HEK293 (cell line): ENCODE data around the gene ADNP.

Experiments used
- CTCF ChIA-PET: fragments of 350-600 bp; formaldehyde crosslinking; extraction: SDS; loops from one replicate; lab custom pipeline; 2021; ENCODE audit warnings: antibody characterized with exemption; lab: Yijun Ruan, JAX
- POLR2A ChIA-PET: fragments of 300-600 bp; formaldehyde crosslinking; extraction: SDS; loops from one replicate; lab custom pipeline; 2020; ENCODE audit warnings: antibody characterized with exemption, inconsistent platforms; lab: Yijun Ruan, JAX
- H3K27ac ChIP-seq: fragments of 200-500 bp; sonication (Bioruptor generic); 2 replicates; pipeline ENCODE4 v1.5.1; 2014; ENCODE audit warnings: low read depth, low read length, control low read depth, inconsistent platforms; ENCODE audit errors: extremely low read depth
- H3K36me3 ChIP-seq, 2 experiments: fragments of 200-500 bp in 1 of 2; sonication (Bioruptor generic) in 1 of 2; 1 replicate in 1 of 2; 2 replicates in 1 of 2; pipeline ENCODE4 v1.5.1; 2014 to 2017; ENCODE audit warnings: inconsistent platforms in 2 of 2, low read length in 2 of 2; ENCODE audit not compliant: control insufficient read depth in 2 of 2, insufficient read depth in 1 of 2
- H3K4me1 ChIP-seq: fragments of 200-500 bp; sonication (Bioruptor generic); 2 replicates; pipeline ENCODE4 v1.5.1; 2014; ENCODE audit warnings: mild to moderate bottlenecking, low read length, inconsistent platforms; ENCODE audit not compliant: control insufficient read depth, insufficient read depth
- H3K4me3 ChIP-seq: 2 replicates; pipeline ENCODE4 v1.5.1; 2011; ENCODE audit warnings: low read depth, mild to moderate bottlenecking, control low read depth, low read length, moderate library complexity
- H3K9me3 ChIP-seq: fragments of 200-500 bp; sonication (Bioruptor generic); 2 replicates; pipeline ENCODE4 v1.5.1; 2014; ENCODE audit warnings: low read depth, low read length, inconsistent platforms; ENCODE audit not compliant: control insufficient read depth, insufficient read depth
- GFI1B ChIP-seq: fragments of 450-650 bp; formaldehyde crosslinking; IDR thresholded peaks from 2 replicates; pipeline ENCODE4 v1.5.1; 2016; ENCODE audit warnings: missing biosample characterization, missing genetic modification characterization
- GLI4 ChIP-seq: fragments of 450-650 bp; formaldehyde crosslinking; IDR thresholded peaks from 2 replicates; pipeline ENCODE4 v1.5.1; 2016; ENCODE audit warnings: missing biosample characterization, missing genetic modification characterization
- GLIS1 ChIP-seq: fragments of 450-650 bp; formaldehyde crosslinking; IDR thresholded peaks from 2 replicates; pipeline ENCODE4 v1.5.1; 2016; ENCODE audit warnings: missing biosample characterization, missing genetic modification characterization
- HOXC10 ChIP-seq: sonication (generic); formaldehyde crosslinking; IDR thresholded peaks from 2 replicates; pipeline ENCODE4 v1.8.1; 2023; ENCODE audit warnings: mild to moderate bottlenecking, missing genetic modification reagents
- KLF1 ChIP-seq: fragments of 450-650 bp; formaldehyde crosslinking; IDR thresholded peaks from 2 replicates; pipeline ENCODE4 v1.5.1; 2016; ENCODE audit warnings: missing biosample characterization, missing genetic modification characterization
- KLF16 ChIP-seq: fragments of 450-650 bp; formaldehyde crosslinking; IDR thresholded peaks from 2 replicates; pipeline ENCODE4 v1.5.1; 2017; ENCODE audit warnings: missing biosample characterization, missing genetic modification characterization
- KLF8 ChIP-seq: fragments of 450-650 bp; formaldehyde crosslinking; IDR thresholded peaks from 2 replicates; pipeline ENCODE4 v1.5.1; 2016; ENCODE audit warnings: missing biosample characterization, missing genetic modification characterization
- MEIS1 ChIP-seq: sonication (generic); formaldehyde crosslinking; IDR thresholded peaks from 2 replicates; pipeline ENCODE4 v1.8.1; 2022; ENCODE audit warnings: missing genetic modification reagents, mild to moderate bottlenecking, borderline replicate concordance
- MZF1 ChIP-seq: fragments of 450-650 bp; formaldehyde crosslinking; IDR thresholded peaks from 2 replicates; pipeline ENCODE4 v1.5.1; 2017; ENCODE audit warnings: missing biosample characterization, missing genetic modification characterization, borderline replicate concordance
- PBX3 ChIP-seq: sonication (generic); formaldehyde crosslinking; IDR thresholded peaks from 2 replicates; pipeline ENCODE4 v1.8.1; 2022; ENCODE audit warnings: mild to moderate bottlenecking, moderate library complexity, missing genetic modification reagents
- SALL2 ChIP-seq: fragments of 450-650 bp; formaldehyde crosslinking; IDR thresholded peaks from 2 replicates; pipeline ENCODE4 v1.5.0; 2017; ENCODE audit warnings: missing biosample characterization, mild to moderate bottlenecking, missing genetic modification characterization, borderline replicate concordance
- SP2 ChIP-seq: fragments of 450-650 bp; formaldehyde crosslinking; IDR thresholded peaks from 2 replicates; pipeline ENCODE4 v1.5.1; 2016; ENCODE audit warnings: missing biosample characterization, missing genetic modification characterization
- YY1 ChIP-seq: fragments of 450-650 bp; formaldehyde crosslinking; IDR thresholded peaks from 2 replicates; pipeline ENCODE4 v1.5.1; 2018; ENCODE audit warnings: missing biosample characterization, missing genetic modification characterization
- ZBTB21 ChIP-seq: fragments of 450-650 bp; formaldehyde crosslinking; IDR thresholded peaks from 2 replicates; pipeline ENCODE4 v1.5.1; 2017; ENCODE audit warnings: missing biosample characterization, missing genetic modification characterization
- ZBTB7A ChIP-seq: fragments of 450-650 bp; formaldehyde crosslinking; IDR thresholded peaks from 2 replicates; pipeline ENCODE4 v1.5.1; 2016; ENCODE audit warnings: low read depth, missing biosample characterization, missing genetic modification characterization
- ZFHX2 ChIP-seq: fragments of 450-650 bp; formaldehyde crosslinking; conservative IDR thresholded peaks from 2 replicates; pipeline ENCODE4 v1.5.1; 2016; ENCODE audit warnings: missing biosample characterization, missing genetic modification characterization
- ZNF146 ChIP-seq: fragments of 450-650 bp; formaldehyde crosslinking; IDR thresholded peaks from 2 replicates; pipeline ENCODE4 v1.5.1; 2016; ENCODE audit warnings: missing biosample characterization, missing genetic modification characterization
- ZNF155 ChIP-seq: fragments of 450-650 bp; formaldehyde crosslinking; IDR thresholded peaks from 2 replicates; pipeline ENCODE4 v1.5.1; 2016; ENCODE audit warnings: missing biosample characterization, missing genetic modification characterization
- ZNF214 ChIP-seq: fragments of 450-650 bp; formaldehyde crosslinking; IDR thresholded peaks from 2 replicates; pipeline ENCODE4 v1.5.1; 2017; ENCODE audit warnings: missing biosample characterization, mild to moderate bottlenecking, missing genetic modification characterization, borderline replicate concordance
- ZNF292 ChIP-seq: fragments of 450-650 bp; formaldehyde crosslinking; IDR thresholded peaks from 2 replicates; pipeline ENCODE4 v1.5.1; 2016; ENCODE audit warnings: low read depth, missing biosample characterization, missing genetic modification characterization, borderline replicate concordance
- ZNF391 ChIP-seq: fragments of 450-650 bp; formaldehyde crosslinking; IDR thresholded peaks from 2 replicates; pipeline ENCODE4 v1.5.1; 2016; ENCODE audit warnings: low read depth, missing biosample characterization, missing genetic modification characterization, borderline replicate concordance
- ZNF394 ChIP-seq: fragments of 450-650 bp; formaldehyde crosslinking; IDR thresholded peaks from 2 replicates; pipeline ENCODE4 v1.5.1; 2016; ENCODE audit warnings: missing biosample characterization, missing genetic modification characterization, mild to moderate bottlenecking, moderate library complexity, borderline replicate concordance
- ZNF416 ChIP-seq: fragments of 450-650 bp; formaldehyde crosslinking; IDR thresholded peaks from 2 replicates; pipeline ENCODE4 v1.5.1; 2016; ENCODE audit warnings: missing biosample characterization, missing genetic modification characterization
- ZNF501 ChIP-seq: fragments of 450-650 bp; formaldehyde crosslinking; IDR thresholded peaks from 2 replicates; pipeline ENCODE4 v1.5.1; 2016; ENCODE audit warnings: missing biosample characterization, missing genetic modification characterization
- ZNF571 ChIP-seq: fragments of 450-650 bp; formaldehyde crosslinking; IDR thresholded peaks from 2 replicates; pipeline ENCODE4 v1.5.0; 2017; ENCODE audit warnings: missing biosample characterization, missing genetic modification characterization
- ZNF621 ChIP-seq: fragments of 450-650 bp; formaldehyde crosslinking; IDR thresholded peaks from 2 replicates; pipeline ENCODE4 v1.5.1; 2017; ENCODE audit warnings: missing biosample characterization, missing genetic modification characterization
- ZNF624 ChIP-seq: fragments of 450-650 bp; formaldehyde crosslinking; IDR thresholded peaks from 2 replicates; pipeline ENCODE4 v1.5.1; 2017; ENCODE audit warnings: missing biosample characterization, missing genetic modification characterization
- ZNF660 ChIP-seq: fragments of 450-650 bp; IDR thresholded peaks from 2 replicates; pipeline ENCODE4 v1.5.1; 2018; ENCODE audit warnings: missing biosample characterization, mild to moderate bottlenecking, missing genetic modification characterization
- ZNF670 ChIP-seq: fragments of 450-650 bp; formaldehyde crosslinking; IDR thresholded peaks from 2 replicates; pipeline ENCODE4 v1.5.1; 2016; ENCODE audit warnings: missing biosample characterization, missing genetic modification characterization, low read depth
- ZSCAN23 ChIP-seq: fragments of 450-650 bp; formaldehyde crosslinking; IDR thresholded peaks from 2 replicates; pipeline ENCODE4 v1.5.1; 2016; ENCODE audit warnings: missing biosample characterization, missing genetic modification characterization
- TF ChIP-seq, protein P1 (sequence below): fragments of 450-650 bp; formaldehyde crosslinking; IDR thresholded peaks from 2 replicates; pipeline ENCODE4 v1.5.1; 2016; ENCODE audit warnings: missing biosample characterization, missing genetic modification characterization
- TF ChIP-seq, protein P2 (sequence below): fragments of 450-650 bp; formaldehyde crosslinking; IDR thresholded peaks from 2 replicates; pipeline ENCODE4 v1.5.1; 2016; ENCODE audit warnings: missing biosample characterization, missing genetic modification characterization

Gene ADNP

GRCh38 chr20:50931306-50932015 lies at the start of gene ADNP:
ADNP (minus strand) TSS chr20:50931437; CDS start chr20:50903996, 27,441 bp downstream.
- H3K36me3 ChIP-seq: peaks cover 32 to 73% of the 10 kb centered on the region in 2 experiments
- H3K9me3 ChIP-seq: no peaks in the 10 kb centered on the region
- H3K4me3 ChIP-seq: peak within 1 kb of the TSS; percentile 98
- H3K27ac ChIP-seq: peak within 1 kb of the TSS; percentile 91
- ChIA-PET POLR2A (interaction anchor here (0.6 to 5.9 kb wide), 17 partner anchors 11 to 733 kb away, joined by 3 to 35 read pairs (median 5); partner anchors contain the start of genes BCAS4, DPM1 and MOCS3), CTCF (interaction anchor here (0.6 to 2.5 kb wide), 7 partner anchors 9 to 140 kb away, joined by 3 to 9 read pairs (median 4); partner anchors contain the start of genes BCAS4, DPM1 and MOCS3)
- H3K4me1 ChIP-seq: no peaks in the 10 kb centered on the region
- TF ChIP-seq GLIS1 (tag by site-specific recombination) (peak; percentile 46; the same call in 1 of the 2 replicates), ZNF394 (tag by site-specific recombination) (0 out of 2 replicates have a peak, but pooled peaks have one; percentile 55), ZFHX2 (tag by site-specific recombination) (no peak), KLF16 (tag by site-specific recombination) (no peak), ZNF416 (tag by site-specific recombination) (no peak), PBX3 (CRISPR knock-in tag) (no peak), ZNF670 (tag by site-specific recombination) (no peak), SP2 (no peak), ZNF155 (no peak), ZNF501 (tag by site-specific recombination) (no peak; the same call in 1 of the 2 replicates), KLF1 (tag by site-specific recombination) (0 out of 2 replicates have a peak, but pooled peaks have one; percentile 17), ZNF621 (tag by site-specific recombination) (no peak), ZNF624 (tag by site-specific recombination) (no peak), ZNF660 (tag by site-specific recombination) (no peak), ZNF214 (tag by site-specific recombination) (no peak), KLF8 (tag by site-specific recombination) (no peak), SALL2 (tag by site-specific recombination) (no peak), ZNF292 (no peak), GLI4 (tag by site-specific recombination) (no peak), ZNF571 (tag by site-specific recombination) (no peak), ZSCAN23 (tag by site-specific recombination) (no peak), MEIS1 (CRISPR knock-in tag) (no peak), MZF1 (tag by site-specific recombination) (peak; percentile 93), HOXC10 (no peak), ZBTB7A (tag by site-specific recombination) (no peak), GFI1B (tag by site-specific recombination) (no peak), ZNF146 (no peak; the same call in 1 of the 2 replicates), ZBTB21 (tag by site-specific recombination) (peak; percentile 42; the same call in 1 of the 2 replicates), ZNF391 (no peak; the same call in 1 of the 2 replicates), YY1 (tag by site-specific recombination) (peak; percentile 85)
- TF ChIP-seq, protein P1, sequence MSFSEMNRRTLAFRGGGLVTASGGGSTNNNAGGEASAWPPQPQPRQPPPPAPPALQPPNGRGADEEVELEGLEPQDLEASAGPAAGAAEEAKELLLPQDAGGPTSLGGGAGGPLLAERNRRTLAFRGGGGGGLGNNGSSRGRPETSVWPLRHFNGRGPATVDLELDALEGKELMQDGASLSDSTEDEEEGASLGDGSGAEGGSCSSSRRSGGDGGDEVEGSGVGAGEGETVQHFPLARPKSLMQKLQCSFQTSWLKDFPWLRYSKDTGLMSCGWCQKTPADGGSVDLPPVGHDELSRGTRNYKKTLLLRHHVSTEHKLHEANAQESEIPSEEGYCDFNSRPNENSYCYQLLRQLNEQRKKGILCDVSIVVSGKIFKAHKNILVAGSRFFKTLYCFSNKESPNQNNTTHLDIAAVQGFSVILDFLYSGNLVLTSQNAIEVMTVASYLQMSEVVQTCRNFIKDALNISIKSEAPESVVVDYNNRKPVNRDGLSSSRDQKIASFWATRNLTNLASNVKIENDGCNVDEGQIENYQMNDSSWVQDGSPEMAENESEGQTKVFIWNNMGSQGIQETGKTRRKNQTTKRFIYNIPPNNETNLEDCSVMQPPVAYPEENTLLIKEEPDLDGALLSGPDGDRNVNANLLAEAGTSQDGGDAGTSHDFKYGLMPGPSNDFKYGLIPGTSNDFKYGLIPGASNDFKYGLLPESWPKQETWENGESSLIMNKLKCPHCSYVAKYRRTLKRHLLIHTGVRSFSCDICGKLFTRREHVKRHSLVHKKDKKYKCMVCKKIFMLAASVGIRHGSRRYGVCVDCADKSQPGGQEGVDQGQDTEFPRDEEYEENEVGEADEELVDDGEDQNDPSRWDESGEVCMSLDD (tag by site-specific recombination): peak; percentile 99
- TF ChIP-seq, protein P2, sequence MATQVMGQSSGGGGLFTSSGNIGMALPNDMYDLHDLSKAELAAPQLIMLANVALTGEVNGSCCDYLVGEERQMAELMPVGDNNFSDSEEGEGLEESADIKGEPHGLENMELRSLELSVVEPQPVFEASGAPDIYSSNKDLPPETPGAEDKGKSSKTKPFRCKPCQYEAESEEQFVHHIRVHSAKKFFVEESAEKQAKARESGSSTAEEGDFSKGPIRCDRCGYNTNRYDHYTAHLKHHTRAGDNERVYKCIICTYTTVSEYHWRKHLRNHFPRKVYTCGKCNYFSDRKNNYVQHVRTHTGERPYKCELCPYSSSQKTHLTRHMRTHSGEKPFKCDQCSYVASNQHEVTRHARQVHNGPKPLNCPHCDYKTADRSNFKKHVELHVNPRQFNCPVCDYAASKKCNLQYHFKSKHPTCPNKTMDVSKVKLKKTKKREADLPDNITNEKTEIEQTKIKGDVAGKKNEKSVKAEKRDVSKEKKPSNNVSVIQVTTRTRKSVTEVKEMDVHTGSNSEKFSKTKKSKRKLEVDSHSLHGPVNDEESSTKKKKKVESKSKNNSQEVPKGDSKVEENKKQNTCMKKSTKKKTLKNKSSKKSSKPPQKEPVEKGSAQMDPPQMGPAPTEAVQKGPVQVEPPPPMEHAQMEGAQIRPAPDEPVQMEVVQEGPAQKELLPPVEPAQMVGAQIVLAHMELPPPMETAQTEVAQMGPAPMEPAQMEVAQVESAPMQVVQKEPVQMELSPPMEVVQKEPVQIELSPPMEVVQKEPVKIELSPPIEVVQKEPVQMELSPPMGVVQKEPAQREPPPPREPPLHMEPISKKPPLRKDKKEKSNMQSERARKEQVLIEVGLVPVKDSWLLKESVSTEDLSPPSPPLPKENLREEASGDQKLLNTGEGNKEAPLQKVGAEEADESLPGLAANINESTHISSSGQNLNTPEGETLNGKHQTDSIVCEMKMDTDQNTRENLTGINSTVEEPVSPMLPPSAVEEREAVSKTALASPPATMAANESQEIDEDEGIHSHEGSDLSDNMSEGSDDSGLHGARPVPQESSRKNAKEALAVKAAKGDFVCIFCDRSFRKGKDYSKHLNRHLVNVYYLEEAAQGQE (tag by site-specific recombination): no peak
